HEK293 (cell line): ENCODE measurements around the gene STRA8.

Experiments used
- CTCF ChIA-PET: fragments of 350-600 bp; formaldehyde crosslinking; extraction: SDS; loops from one replicate; lab custom pipeline; 2021; ENCODE audit warnings: antibody characterized with exemption; lab: Yijun Ruan, JAX
- POLR2A ChIA-PET: fragments of 300-600 bp; formaldehyde crosslinking; extraction: SDS; loops from one replicate; lab custom pipeline; 2020; ENCODE audit warnings: antibody characterized with exemption, inconsistent platforms; lab: Yijun Ruan, JAX
- H3K27ac ChIP-seq: fragments of 200-500 bp; sonication (Bioruptor generic); 2 replicates; pipeline ENCODE4 v1.5.1; 2014; ENCODE audit warnings: low read depth, low read length, control low read depth, inconsistent platforms; ENCODE audit errors: extremely low read depth
- H3K36me3 ChIP-seq, 2 experiments: fragments of 200-500 bp in 1 of 2; sonication (Bioruptor generic) in 1 of 2; 1 replicate in 1 of 2; 2 replicates in 1 of 2; pipeline ENCODE4 v1.5.1; 2014 to 2017; ENCODE audit warnings: inconsistent platforms in 2 of 2, low read length in 2 of 2; ENCODE audit not compliant: control insufficient read depth in 2 of 2, insufficient read depth in 1 of 2
- H3K4me1 ChIP-seq: fragments of 200-500 bp; sonication (Bioruptor generic); 2 replicates; pipeline ENCODE4 v1.5.1; 2014; ENCODE audit warnings: mild to moderate bottlenecking, low read length, inconsistent platforms; ENCODE audit not compliant: control insufficient read depth, insufficient read depth
- H3K4me3 ChIP-seq: 2 replicates; pipeline ENCODE4 v1.5.1; 2011; ENCODE audit warnings: low read depth, mild to moderate bottlenecking, control low read depth, low read length, moderate library complexity
- H3K9me3 ChIP-seq: fragments of 200-500 bp; sonication (Bioruptor generic); 2 replicates; pipeline ENCODE4 v1.5.1; 2014; ENCODE audit warnings: low read depth, low read length, inconsistent platforms; ENCODE audit not compliant: control insufficient read depth, insufficient read depth
- BCL11A ChIP-seq: fragments of 450-650 bp; formaldehyde crosslinking; IDR thresholded peaks from 2 replicates; pipeline ENCODE4 v1.5.1; 2016; ENCODE audit warnings: low read depth, missing biosample characterization, missing genetic modification characterization
- PRDM10 ChIP-seq: fragments of 450-650 bp; formaldehyde crosslinking; IDR thresholded peaks from 2 replicates; pipeline ENCODE4 v1.5.1; 2016; ENCODE audit warnings: missing biosample characterization, missing genetic modification characterization

Gene STRA8

GRCh38 chr7:135300913-135301765, 67.5 kb downstream of the STRA8 start:
- POLR2A ChIA-PET, result no interaction called here
- H3K27ac ChIP-seq, result no peak overlapping the region
- H3K9me3 ChIP-seq, result no peaks in the 10 kb centered on the region
- TF ChIP-seq BCL11A (no peak), PRDM10 (peak; percentile 62)
- TF ChIP-seq, all 188 proteins: peak for 1
- no peaks in the 10 kb centered on the region for H3K36me3 ChIP-seq
- no peaks in the 10 kb centered on the region for H3K4me1 ChIP-seq
- H3K4me3 ChIP-seq, result no peak overlapping the region
- CTCF ChIA-PET, result interaction anchor here (0.6 to 0.7 kb wide), 4 partner anchors 620 to 946 kb away, joined by 3 to 4 read pairs (median 3); no protein-coding TSS in a partner anchor
